CD4-positive, alpha-beta T cell (primary cell): ENCODE results near the gene HIRIP3. TPM values are rescaled to one million over a fixed set of nuclear protein-coding genes. Genes with fewer than 3 reads are reported as not detected.
A peak's percentile ranks its signal among the peaks of the same experiment; 100 is the strongest.

Source experiments
- ATAC-seq: fragments of 200-7000 bp; cut with Tn5 transposase; one replicate; pipeline ENCODE4 v1.10.0; 2022; ENCODE audit warnings: mild to moderate bottlenecking; ENCODE audit not compliant: poor library complexity
- CTCF ChIA-PET: fragments of 350-600 bp; sonication (Branson Sonifier 250); formaldehyde crosslinking; loops from one replicate; lab custom pipeline; 2021; ENCODE audit warnings: antibody characterized with exemption, inconsistent platforms; lab: Charles Lee
- POLR2A ChIA-PET: fragments of 350-600 bp; sonication (Branson Sonifier 250); formaldehyde crosslinking; loops from one replicate; lab custom pipeline; 2021; ENCODE audit warnings: antibody characterized with exemption, inconsistent platforms; lab: Charles Lee
- DNase-seq, 14 experiments: peaks; one replicate each; pipeline ENCODE4 v3.0.0-alpha.2; 2013 to 2020; ENCODE audit warnings: mixed read lengths in 2 of 14
- H3K27ac ChIP-seq, 2 donors: one replicate each; pipeline versions ENCODE4 v1.5.1 to v1.7.0; 2013; ENCODE audit warnings: low read length in 2 of 2, low read depth in 1 of 2, mild to moderate bottlenecking in 1 of 2
- H3K27me3 ChIP-seq, 2 experiments: 1 replicate in 1 of 2; 2 replicates in 1 of 2; pipeline versions ENCODE4 v1.6.1 to v1.7.0; 2013; ENCODE audit warnings: low read length in 2 of 2, control low read depth in 1 of 2, mild to moderate bottlenecking in 1 of 2, moderate library complexity in 1 of 2; ENCODE audit not compliant: insufficient read depth in 2 of 2, control insufficient read depth in 1 of 2
- H3K36me3 ChIP-seq: one replicate; pipeline ENCODE4 v1.6.1; 2013; ENCODE audit warnings: low read length, control low read depth; ENCODE audit not compliant: insufficient read depth
- H3K4me1 ChIP-seq: one replicate; pipeline ENCODE4 v1.6.1; 2013; ENCODE audit warnings: low read length, control low read depth; ENCODE audit not compliant: insufficient read depth
- H3K4me3 ChIP-seq: one replicate; pipeline ENCODE4 v1.5.1; 2013; ENCODE audit warnings: mild to moderate bottlenecking, low read length, moderate library complexity
- H3K9me3 ChIP-seq, 2 experiments: 1 replicate in 1 of 2; 2 replicates in 1 of 2; pipeline versions ENCODE4 v1.6.1 to v1.7.0; 2013; ENCODE audit warnings: low read length in 2 of 2, mild to moderate bottlenecking in 2 of 2, control low read depth in 1 of 2, moderate library complexity in 1 of 2; ENCODE audit not compliant: control insufficient read depth in 1 of 2, insufficient read depth in 1 of 2
- H3K27ac Mint-ChIP-seq: one replicate; pipeline ENCODE4 v1.8.0; 2020; ENCODE audit warnings: mixed read lengths
- H3K27me3 Mint-ChIP-seq: one replicate; pipeline ENCODE4 v1.8.0; 2021; ENCODE audit warnings: mixed read lengths
- H3K36me3 Mint-ChIP-seq: one replicate; pipeline ENCODE4 v1.8.0; 2021; ENCODE audit warnings: low read depth, mixed read lengths
- H3K4me1 Mint-ChIP-seq: one replicate; pipeline ENCODE4 v1.8.0; 2021; ENCODE audit warnings: low read depth, mixed read lengths
- H3K4me3 Mint-ChIP-seq: one replicate; pipeline ENCODE4 v1.8.0; 2020; ENCODE audit warnings: mild to moderate bottlenecking, mixed read lengths
- H3K9me3 Mint-ChIP-seq: one replicate; pipeline ENCODE4 v1.8.0; 2020; ENCODE audit warnings: mixed read lengths
- intact Hi-C, 2 experiments: fragments of 100-400 bp; cut with DNase I in 1 of 2; cut with micrococcal nuclease in 1 of 2; formaldehyde crosslinking; loops; one replicate each; pipeline versions ENCODE4 v1.15.1 to v1.9.0; 2023 to 2025; cut with DNase I, micrococcal nuclease
- total RNA-seq, 174 experiments: library from RNA in 2 of 174; stranded (reverse) in 2 of 174; gene quantifications; one replicate each; pipeline ENCODE4 v1.2.3 and lab custom pipeline; 2021 to 2026
- TF ChIP-seq, protein P1 (sequence below): fragments of 200-600 bp; IDR thresholded peaks from one replicate; pipeline ENCODE4 v1.8.0; 2022; ENCODE audit warnings: antibody characterized with exemption, mild to moderate bottlenecking

The HIRIP3 gene
- total RNA-seq, 2 experiments from 2014 or later, result 8.5 to 11.8 TPM

DNA sequence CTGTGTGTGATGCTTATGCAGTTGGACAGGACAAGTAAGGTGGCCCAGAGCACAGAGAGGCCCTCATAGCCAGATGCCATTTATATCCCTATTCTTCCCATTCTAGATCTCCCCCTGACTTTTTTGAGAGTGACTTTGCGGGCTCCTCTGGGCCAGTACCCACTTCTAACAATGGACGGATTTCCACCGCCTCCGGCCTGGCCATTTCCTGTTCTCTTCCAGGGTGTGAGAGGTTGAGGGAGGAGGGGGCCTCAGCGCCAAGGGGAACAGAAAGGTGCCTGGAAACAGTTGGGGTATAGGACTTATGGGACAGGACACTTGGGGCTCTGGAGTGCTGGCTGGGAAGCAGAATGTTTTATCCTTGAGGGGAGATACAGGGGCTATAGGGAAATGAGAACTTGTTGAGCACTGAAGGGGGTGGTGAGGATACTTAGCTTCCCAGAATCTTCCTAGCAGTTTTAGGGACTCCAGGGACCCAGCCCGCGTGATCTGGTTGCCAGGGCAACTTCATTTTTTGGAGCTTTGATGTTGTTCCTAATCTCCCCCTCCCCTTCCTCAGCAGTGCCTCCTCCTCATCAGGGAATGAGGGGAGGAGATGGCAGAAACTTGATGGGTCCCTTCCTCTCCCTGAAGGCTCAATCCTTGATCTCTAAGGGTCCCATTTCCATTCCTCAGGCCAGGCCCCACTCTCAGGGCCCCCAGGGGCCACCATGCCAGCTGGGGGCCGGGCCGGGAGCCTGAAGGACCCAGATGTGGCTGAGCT lies 18.2 kb downstream of the HIRIP3 start:
- H3K27me3 ChIP-seq, result no peaks in the 10 kb centered on the region
- no peak overlapping the region for H3K4me3 ChIP-seq
- ChIA-PET CTCF (no interaction called here), POLR2A (interaction anchor here (2.2 kb wide), 1 partner anchor 51 kb away, joined by 11 read pairs; the partner anchor contains the start of gene KCTD13)
- Mint-ChIP-seq H3K27me3 (no peaks in the 10 kb centered on the region), H3K9me3 (no peaks in the 10 kb centered on the region), H3K4me1 (peaks cover 50% of the 10 kb centered on the region), H3K4me3 (no peak overlapping the region), H3K27ac (peak overlapping the region; percentile 84), H3K36me3 (peaks cover 58% of the 10 kb centered on the region)
- no peaks in the 10 kb centered on the region for H3K9me3 ChIP-seq
- H3K4me1 ChIP-seq, result peaks cover 39% of the 10 kb centered on the region
- peaks cover 45% of the 10 kb centered on the region for H3K36me3 ChIP-seq
- no peak for ATAC-seq
- H3K27ac ChIP-seq, result no peak overlapping the region
- intact Hi-C loops, result loop anchor here in 1 of 2 experiments (5.0 kb wide), 1 partner anchor 55 kb away; no protein-coding TSS in a partner anchor
- DNase-seq, result peak in 1 of 14 experiments; percentile 4
- TF ChIP-seq, protein P1, sequence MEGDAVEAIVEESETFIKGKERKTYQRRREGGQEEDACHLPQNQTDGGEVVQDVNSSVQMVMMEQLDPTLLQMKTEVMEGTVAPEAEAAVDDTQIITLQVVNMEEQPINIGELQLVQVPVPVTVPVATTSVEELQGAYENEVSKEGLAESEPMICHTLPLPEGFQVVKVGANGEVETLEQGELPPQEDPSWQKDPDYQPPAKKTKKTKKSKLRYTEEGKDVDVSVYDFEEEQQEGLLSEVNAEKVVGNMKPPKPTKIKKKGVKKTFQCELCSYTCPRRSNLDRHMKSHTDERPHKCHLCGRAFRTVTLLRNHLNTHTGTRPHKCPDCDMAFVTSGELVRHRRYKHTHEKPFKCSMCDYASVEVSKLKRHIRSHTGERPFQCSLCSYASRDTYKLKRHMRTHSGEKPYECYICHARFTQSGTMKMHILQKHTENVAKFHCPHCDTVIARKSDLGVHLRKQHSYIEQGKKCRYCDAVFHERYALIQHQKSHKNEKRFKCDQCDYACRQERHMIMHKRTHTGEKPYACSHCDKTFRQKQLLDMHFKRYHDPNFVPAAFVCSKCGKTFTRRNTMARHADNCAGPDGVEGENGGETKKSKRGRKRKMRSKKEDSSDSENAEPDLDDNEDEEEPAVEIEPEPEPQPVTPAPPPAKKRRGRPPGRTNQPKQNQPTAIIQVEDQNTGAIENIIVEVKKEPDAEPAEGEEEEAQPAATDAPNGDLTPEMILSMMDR, result no peak

DNA sequence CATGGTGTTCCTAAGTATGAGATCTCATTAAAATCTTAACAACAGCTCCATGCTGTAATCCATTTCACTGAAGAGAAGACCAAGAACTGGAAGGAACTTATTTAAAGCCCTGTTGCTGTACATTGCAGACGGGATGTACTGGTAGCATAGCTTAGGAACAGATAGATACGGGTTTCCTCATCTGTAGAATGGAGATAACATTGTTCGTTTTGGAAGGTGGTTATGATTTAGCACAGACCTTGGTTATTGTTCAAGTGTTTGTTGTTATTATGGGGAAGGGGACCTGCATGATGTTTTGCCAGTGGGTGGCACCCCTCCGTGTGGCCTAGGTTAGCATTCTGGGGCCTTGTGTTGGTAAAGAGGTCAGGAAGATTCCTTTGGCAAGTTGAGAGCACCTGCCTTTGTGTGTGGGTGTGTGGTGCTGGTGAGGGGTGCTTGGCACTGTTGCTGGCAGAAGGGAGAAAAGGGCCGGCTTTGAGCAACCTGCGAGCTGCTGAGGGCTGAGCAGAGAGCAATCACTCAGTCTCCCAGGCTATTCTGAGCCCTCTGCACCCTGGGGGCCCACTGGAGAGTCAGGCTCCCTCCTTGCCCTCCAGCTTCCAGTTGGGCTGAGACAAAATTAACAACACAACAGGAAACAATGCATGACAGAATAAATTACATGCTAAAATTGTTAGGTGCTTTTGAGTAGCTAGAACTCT lies 19.5 kb downstream of the HIRIP3 start:
- intact Hi-C loops, result loop anchor here in 1 of 2 experiments (5.0 kb wide), 1 partner anchor 54 kb away; no protein-coding TSS in a partner anchor
- peak overlapping the region; percentile 99 for H3K4me3 ChIP-seq
- H3K4me3 Mint-ChIP-seq, result peak overlapping the region; percentile 98

DNA sequence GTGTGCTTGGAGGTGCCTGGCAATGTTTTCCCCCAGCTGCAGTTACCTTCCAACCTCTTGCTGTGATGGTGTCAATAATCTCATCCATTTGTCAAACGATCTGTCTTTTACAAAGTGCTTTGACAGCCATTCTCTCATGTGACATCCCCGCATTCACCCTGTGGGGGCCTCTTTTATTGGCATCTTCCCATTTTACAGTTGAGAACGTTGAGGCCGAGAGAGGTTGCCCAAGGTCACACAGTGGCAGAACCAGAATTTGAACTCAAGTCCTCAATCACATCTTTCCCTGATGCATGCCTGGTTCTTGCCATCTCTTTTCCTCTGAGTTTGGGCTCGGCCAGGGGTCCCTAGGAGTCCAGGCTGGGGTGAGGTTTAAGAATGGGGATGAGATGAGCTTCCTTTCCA lies 20.3 kb downstream of the HIRIP3 start:
- Histone ChIP-seq H3K27ac (peak overlapping the region; percentile 25 to 70), H3K36me3 (peaks cover 28% of the 10 kb centered on the region), H3K9me3 (no peaks in the 10 kb centered on the region), H3K4me1 (peaks cover 39% of the 10 kb centered on the region), H3K27me3 (no peaks in the 10 kb centered on the region), H3K4me3 (peak overlapping the region; percentile 99)
- TF ChIP-seq, protein P1, result no peak
- H3K27me3 Mint-ChIP-seq, result no peaks in the 10 kb centered on the region
- H3K4me3 Mint-ChIP-seq, result peak overlapping the region; percentile 98
- ATAC-seq (no peak), DNase-seq (no peak)
- ChIA-PET POLR2A (interaction anchor here (0.9 to 6.4 kb wide), 5 partner anchors 13 to 167 kb away, joined by 3 to 69 read pairs (median 18); partner anchors contain the start of genes HIRIP3, INO80E, KCTD13 and TMEM219), CTCF (interaction anchor here (1.3 kb wide), 1 partner anchor 112 kb away, joined by 3 read pairs; the partner anchor contains the start of gene CDIPT)
- peaks cover 50% of the 10 kb centered on the region for H3K4me1 Mint-ChIP-seq
- H3K9me3 Mint-ChIP-seq, result no peaks in the 10 kb centered on the region
- intact Hi-C loops, result loop anchor here in 1 of 2 experiments (5.0 kb wide), 1 partner anchor 53 kb away; no protein-coding TSS in a partner anchor
- peak overlapping the region; percentile 84 for H3K27ac Mint-ChIP-seq
- peaks cover 43% of the 10 kb centered on the region for H3K36me3 Mint-ChIP-seq

More for the DNA sequence above, 19.5 kb downstream of the HIRIP3 start:
- peak overlapping the region; percentile 84 for H3K27ac Mint-ChIP-seq
- Histone ChIP-seq H3K4me1 (peaks cover 39% of the 10 kb centered on the region), H3K9me3 (no peaks in the 10 kb centered on the region), H3K36me3 (peaks cover 32% of the 10 kb centered on the region), H3K27ac (no peak overlapping the region), H3K27me3 (no peaks in the 10 kb centered on the region)
- peaks cover 50% of the 10 kb centered on the region for H3K4me1 Mint-ChIP-seq
- peaks cover 51% of the 10 kb centered on the region for H3K36me3 Mint-ChIP-seq
- ChIA-PET POLR2A (interaction anchor here (0.9 to 6.4 kb wide), 4 partner anchors 14 to 168 kb away, joined by 3 to 69 read pairs (median 14); partner anchors contain the start of genes HIRIP3, INO80E, KCTD13 and TMEM219), CTCF (interaction anchor here (1.2 to 1.3 kb wide), 2 partner anchors 14 to 112 kb away, joined by 3 read pairs; partner anchors contain the start of genes CDIPT and TMEM219)
- TF ChIP-seq, protein P1, result no peak
- H3K27me3 Mint-ChIP-seq, result no peaks in the 10 kb centered on the region
- DNase-seq (no peak), ATAC-seq (no peak)
- H3K9me3 Mint-ChIP-seq, result no peaks in the 10 kb centered on the region
